ENCODE data around the gene HOXD11.

Gene HOXD11

DNA sequence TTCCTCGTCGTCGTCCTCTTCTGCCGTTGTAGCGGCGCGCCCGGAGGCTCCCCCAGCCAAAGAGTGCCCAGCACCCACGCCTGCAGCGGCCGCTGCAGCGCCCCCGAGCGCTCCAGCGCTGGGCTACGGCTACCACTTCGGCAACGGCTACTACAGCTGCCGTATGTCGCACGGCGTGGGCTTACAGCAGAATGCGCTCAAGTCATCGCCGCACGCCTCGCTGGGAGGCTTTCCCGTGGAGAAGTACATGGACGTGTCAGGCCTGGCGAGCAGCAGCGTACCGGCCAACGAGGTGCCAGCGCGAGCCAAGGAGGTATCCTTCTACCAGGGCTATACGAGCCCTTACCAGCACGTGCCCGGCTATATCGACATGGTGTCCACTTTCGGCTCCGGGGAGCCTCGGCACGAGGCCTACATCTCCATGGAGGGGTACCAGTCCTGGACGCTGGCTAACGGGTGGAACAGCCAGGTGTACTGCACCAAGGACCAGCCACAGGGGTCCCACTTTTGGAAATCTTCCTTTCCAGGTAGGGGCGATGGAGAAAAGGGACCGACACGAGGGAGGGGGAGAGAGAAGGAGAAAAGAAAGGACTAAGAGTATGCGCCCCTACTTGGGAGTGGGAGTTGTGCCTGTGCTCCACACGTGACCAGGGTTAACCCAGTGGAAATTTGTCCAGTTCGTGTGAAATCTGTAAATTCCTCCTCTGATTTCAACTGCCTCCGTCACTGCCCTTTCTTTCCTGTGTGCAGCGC is 13.8 kb upstream of the HOXD11 start:
- no peak for DNase-seq (ENCODE audit: low read depth in 2 of 2)

DNA sequence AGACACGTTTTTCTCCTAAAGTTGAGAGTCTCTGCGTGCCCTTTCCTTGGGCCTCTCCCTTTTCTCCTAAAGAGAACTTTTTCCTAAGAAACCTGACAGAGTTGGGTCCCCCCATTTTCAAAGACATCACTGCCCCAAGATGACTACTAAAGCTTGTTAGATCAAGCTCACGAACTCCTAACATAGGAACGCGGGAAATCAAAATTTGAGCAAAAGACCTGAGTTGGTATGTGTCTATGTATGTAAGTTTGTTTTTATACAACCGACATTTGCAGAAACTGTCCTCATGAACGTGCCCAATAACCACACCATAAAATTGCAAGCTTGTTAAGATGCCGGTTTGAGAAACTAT is 13.2 kb upstream of the HOXD11 start:
- no peak for DNase-seq (ENCODE audit: low read depth in 2 of 2)

DNA sequence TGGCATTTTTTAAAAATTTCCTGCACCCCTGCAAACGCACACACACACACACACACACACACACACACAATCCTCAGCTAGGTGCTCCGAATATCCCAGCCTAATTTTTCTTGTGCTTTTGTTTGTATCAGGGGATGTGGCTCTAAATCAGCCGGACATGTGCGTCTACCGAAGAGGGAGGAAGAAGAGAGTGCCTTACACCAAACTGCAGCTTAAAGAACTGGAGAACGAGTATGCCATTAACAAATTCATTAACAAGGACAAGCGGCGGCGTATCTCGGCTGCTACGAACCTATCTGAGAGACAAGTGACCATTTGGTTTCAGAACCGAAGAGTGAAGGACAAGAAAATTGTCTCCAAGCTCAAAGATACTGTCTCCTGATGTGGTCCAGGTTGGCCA is 12.7 kb upstream of the HOXD11 start:
- DNase-seq (ENCODE audit: low read depth in 2 of 2) = no peak

DNA sequence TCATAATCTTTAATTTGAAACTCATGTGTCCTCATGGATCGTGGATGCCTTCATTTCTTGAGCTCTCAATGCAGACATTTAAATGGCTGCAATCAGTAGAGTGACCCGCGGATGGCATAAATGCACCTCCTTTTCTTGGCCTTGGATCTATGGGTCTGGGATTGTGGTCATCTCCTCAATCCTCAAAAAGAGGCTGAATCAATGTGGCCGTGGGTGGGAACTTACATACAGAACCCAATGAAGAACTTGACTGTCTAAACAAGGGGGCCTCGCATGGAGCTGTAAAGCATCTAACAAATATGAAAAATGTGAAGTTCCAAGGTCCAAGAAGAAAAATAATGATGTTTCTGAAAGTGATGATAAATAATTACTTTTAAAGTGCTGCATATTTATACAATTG is 11.7 kb upstream of the HOXD11 start:
- DNase-seq (ENCODE audit: low read depth in 2 of 2) = no peak

DNA sequence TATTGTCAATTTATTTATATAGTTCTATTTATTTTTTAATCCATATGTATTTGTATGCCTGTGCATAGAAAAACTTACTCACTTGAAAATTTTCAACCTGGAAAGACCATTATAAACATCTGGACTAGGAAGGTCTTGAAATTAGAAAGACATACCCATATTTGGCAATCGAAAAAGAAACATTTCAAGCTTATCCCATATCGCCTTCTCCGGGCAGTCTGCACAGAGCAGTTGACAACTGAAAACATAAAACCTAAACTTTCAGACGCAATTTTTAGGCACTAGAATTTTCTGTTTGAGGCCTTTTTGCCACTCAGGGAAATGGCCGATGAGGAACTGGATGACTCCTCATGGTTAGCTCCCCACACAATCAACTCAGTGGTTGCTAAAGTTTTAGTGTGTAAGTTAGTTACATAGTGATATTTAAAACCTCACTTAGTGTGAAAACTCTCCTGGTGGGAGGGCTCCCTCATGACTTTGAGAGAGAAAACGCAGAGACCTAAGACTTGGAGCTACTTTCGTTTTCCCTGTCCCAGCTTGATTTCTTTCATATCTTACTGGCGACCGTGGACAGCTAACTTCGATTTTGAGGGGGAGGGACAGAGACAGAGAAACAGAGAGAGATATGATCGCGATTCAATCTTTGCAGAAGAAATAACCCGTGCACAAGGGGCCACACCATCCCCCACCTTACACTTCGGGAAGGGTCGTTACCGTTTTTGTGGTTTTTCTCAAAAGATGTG is 10.7 kb upstream of the HOXD11 start:
- DNase-seq (ENCODE audit: low read depth in 2 of 2) = no peak

DNA sequence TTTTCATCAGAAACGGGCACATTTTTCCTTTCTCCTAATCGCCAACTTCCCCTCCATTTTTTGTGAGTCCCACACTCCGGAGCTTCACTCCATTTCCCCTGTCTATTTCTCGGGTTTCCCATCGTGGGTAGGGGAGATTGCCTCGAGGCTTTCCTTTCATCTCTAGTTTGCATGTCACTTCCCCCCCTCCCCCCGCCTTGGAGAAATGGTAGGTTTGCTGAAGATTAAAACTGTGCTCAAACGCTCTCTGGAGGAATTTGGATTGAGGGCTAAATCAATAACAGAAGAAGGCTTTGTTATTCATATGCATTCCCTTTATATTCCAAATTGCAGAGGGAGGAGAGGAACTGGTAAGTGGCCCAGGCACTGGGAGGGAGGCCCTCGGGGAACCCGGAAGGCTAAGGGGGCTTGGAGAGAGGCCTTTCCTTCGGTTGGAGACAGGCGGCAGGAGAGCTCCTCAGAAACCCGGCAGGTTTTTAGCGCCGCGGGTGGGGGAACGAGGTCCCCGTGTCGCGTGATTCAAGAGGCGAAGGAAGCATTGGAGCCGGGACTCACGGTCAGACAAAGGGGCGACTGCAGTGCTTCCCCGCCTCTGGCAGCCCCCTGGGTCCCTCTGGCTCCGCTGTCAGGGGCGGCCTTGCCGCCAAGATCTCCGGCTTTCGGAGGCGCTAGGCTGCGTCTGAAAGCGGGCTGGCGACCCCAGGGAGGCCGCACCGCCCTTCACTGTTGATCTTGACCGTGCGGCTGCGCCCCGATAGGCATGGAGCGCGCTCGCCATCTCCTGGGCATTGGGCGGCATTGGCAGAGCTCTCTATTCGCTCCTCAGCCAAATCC is 9.9 kb upstream of the HOXD11 start:
- DNase-seq (ENCODE audit: low read depth in 2 of 2) = peak; percentile 37 to 40

DNA sequence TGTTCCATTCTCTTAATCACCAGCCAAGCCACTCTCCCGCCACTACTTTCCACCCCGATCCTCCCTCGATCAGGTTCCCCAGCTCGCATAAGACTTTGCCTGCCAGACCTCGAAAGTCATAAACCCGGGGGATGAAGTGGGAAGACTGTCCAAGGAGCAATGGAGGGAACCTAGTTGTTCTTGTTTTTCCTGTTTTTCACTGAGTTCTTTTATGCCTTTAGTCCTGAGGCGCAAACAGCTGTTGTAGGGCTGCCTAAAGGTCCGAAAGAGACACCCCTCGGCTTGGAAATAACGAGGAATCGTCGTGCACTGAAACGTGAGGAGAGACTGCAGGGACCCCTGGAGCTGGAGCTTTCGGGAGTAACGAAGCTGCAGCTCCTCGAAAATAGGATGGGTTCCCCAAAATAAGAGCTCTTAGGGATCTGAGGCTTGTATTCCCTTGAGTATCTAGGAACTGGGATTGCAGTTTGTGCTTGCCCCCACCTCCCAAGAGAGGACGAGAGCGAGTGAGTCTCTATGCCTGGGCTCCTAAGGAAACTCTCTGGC is 9.2 kb upstream of the HOXD11 start:
- DNase-seq (ENCODE audit: low read depth in 2 of 2) = no peak

DNA sequence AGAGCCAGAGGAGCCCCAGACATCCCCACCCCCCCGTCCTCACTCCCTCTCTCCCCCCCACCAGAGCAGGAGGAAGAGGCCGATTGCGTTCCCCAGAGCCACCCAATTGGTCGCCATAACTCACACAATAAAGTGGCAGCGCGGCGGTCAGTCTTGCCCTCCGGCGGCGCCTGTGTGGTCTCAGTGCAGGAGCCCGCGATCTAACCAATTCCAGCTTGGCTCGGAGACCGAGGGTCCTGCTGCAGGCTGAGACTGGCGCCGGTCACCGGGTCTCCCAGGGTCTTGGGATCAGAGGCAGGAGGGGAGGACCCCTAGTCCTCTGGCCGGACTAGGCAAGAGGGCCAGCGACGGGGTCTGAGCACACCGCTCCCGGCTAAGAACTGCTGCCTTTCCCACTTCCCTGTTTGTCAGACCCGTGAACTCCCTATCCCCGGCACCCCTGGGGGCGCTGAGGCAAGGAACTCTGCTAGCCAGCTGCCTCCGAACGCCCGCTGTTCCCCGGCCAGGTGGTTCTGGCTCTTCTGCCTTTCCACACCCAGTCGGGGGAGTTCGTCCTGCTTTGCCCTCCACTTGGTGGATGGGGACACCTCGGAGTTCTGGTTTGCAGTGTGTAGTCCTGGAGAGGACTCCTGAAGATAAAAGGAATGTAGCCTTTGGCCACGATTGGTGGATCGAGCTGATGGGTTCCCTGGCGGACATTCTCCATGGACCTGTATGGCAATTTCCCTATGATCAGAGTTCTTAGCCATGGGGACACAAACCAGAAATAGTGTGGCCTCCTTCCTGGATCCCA is 8.5 kb upstream of the HOXD11 start:
- no peak for DNase-seq (ENCODE audit: low read depth in 2 of 2)

DNA sequence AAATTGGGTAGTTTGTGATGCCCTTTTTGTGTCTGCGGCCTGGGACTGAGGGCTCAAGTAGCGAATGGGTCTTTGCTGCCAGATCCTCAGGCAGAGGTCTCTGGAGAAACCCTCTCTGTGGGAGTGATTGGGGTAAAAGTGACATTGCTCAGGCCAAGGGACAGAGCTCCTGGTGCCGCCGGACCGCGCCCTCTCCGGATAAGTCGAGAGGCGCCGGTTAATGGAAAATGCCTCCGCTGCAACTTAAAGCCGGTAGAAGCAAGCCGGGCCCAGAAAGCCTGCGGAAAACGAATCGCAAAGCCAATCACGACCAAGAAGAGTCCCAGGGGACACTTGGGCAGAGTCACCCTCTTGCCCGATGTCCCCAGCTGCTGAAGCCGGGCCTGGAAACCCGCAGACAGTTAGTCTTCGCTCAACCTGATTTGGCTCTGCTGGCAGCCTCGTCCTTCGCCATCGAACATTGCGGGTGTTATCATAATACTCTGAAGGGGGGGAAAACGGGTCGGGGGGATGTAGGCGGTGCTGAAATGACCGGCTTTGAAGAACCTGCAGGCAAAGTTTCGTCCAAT is 7.8 kb upstream of the HOXD11 start:
- no peak for DNase-seq (ENCODE audit: low read depth in 2 of 2)

DNA sequence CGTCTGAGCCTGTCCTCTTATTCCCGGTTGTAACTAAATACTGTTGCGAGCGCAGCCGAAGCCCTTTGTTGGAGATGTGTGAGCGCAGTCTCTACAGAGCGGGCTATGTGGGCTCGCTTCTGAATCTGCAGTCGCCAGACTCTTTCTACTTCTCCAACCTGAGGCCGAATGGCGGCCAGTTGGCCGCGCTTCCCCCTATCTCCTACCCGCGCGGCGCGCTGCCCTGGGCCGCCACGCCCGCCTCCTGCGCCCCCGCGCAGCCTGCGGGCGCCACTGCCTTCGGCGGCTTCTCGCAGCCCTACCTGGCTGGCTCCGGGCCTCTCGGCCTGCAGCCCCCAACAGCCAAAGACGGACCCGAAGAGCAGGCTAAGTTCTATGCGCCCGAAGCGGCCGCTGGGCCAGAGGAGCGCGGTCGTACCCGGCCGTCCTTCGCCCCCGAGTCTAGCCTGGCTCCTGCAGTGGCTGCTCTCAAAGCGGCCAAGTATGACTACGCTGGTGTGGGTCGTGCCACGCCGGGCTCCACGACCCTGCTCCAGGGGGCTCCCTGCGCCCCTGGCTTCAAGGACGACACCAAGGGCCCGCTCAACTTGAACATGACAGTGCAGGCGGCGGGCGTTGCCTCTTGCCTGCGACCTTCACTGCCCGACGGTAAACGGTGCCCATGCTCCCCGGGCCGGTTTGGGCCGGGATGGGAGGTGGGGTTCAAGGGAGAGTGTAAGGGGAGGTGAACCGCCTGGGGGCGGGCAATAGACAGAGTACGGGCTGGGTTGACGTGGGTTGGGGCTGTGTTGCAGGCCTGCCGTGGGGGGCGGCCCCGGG is 7.1 kb upstream of the HOXD11 start, which contains the start of gene HOXD12:
Gene HOXD12 (plus strand): TSS at position 68 of the 819 bp plus-strand sequence. CDS start 7 bp downstream, at position 75.
- DNase-seq (ENCODE audit: low read depth in 2 of 2) = no peak

DNA sequence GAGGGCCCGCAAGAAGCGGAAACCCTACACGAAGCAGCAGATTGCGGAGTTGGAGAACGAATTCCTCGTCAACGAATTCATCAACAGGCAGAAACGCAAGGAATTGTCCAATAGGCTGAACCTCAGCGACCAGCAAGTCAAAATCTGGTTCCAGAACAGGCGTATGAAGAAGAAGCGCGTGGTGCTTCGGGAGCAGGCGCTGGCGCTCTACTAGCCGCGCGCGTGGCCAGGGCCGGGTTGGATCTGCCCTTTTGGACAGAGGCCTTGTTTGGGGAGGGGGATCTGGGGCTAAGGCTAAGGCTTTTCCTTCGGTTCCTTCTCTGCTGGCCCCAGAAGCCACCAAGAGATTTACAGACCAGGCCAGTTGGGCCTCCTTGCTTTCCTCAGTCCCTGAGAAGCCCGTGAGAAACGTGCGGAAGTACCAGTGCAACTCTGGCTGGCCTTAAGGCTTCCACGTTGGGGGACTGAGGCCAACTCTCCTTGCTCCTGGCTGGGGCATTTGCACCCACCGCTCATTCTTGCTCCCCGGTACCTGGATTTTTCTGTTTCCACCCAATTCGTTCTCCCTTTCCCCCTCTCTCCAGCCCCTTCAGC is 6.4 kb upstream of the HOXD11 start:
- DNase-seq (ENCODE audit: low read depth in 2 of 2) = no peak

DNA sequence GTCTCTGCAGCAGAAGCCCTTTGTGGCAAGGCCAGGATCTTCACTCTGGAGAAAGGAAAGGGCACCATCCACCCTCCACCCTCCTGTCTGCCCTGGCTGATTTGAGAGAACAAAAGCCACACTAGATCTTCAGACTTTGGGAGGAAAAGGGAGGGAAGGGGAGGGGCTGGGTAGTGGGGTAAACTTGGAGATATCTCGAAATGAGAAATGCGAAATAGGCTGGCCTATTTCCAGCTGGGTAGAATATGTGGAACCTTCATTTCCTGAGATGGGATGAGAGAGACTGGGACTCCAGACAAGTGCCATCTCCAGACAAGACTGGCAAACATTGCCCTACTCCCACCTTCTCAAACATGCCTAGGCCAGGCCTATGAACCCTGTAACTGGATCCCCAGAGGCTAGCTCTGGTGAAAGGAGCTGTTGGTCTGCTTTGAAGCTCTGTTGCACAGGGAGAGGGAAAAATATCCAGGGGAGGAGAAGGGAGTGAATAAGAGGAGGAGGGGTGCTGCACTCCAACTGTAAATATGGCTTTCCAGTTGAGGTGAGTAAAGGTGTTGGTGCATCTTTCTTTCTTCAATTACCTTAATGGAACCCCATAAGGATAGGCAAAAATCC is 5.8 kb upstream of the HOXD11 start:
- no peak for DNase-seq (ENCODE audit: low read depth in 2 of 2)

DNA sequence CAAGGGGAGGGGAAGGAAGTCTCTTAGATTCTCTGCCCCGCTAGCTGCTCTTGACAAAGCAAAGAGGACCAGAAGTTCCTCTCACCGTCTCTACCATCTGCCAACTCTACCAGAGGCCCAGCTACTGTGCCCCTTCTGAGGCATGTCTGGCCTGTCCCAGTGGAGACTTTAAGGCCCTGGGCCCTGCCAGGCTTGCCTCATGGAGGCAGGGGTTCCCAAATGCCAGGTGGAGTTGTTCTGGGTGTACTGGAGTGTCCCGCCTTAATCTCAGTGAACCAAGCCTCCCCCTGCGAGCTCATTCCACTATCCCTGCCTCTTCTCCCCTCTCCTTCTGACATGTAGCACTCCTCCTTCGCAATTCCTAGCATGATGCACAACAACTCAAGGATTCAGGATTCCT is 5.2 kb upstream of the HOXD11 start:
- DNase-seq (ENCODE audit: low read depth in 2 of 2) = no peak

DNA sequence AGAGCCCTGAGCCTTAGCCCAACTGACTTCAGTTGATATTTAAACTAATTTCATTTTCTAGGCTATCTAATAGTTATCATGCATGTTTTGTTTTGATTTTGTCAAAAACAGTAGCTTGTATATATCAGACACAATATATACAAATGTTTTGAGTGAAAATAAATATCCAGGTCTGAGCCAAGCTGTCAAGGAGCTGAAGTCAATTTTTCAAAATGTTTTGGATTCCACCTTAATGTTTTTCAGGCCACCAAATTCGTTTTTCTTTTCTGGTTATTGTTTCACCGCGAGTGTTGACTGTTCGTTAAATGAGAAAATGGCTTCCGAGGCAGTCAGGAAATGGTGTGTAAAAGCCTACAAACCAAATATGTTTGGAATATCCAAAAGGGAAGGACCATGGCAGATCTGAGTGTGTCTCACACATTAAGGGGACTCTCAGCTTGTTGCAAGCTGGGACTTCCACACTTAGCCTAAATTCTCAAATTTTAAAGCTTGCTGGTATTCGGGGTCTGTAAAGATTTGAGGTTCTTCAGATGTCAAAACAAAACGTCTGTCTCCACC is 4.7 kb upstream of the HOXD11 start:
- no peak for DNase-seq (ENCODE audit: low read depth in 2 of 2)

DNA sequence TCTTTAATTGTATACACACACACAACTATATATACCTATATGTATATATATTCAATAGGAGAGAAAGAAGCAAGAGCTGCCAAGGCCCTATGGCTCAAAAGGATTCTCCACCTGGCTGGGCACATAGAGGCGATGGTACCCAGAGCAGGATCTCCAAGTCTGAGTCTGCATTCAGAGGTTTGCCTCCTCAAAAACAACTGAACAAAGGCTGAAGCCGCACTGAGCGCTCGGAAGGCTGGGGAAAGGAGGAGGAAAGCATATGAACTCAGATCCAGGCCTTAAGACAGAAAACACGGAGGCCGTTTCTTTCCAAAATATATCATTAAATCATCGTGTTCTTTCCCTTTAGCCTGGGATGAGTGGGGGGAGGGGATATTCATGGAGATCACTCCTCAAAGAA is 3.9 kb upstream of the HOXD11 start:
- DNase-seq (ENCODE audit: low read depth in 2 of 2) = no peak

DNA sequence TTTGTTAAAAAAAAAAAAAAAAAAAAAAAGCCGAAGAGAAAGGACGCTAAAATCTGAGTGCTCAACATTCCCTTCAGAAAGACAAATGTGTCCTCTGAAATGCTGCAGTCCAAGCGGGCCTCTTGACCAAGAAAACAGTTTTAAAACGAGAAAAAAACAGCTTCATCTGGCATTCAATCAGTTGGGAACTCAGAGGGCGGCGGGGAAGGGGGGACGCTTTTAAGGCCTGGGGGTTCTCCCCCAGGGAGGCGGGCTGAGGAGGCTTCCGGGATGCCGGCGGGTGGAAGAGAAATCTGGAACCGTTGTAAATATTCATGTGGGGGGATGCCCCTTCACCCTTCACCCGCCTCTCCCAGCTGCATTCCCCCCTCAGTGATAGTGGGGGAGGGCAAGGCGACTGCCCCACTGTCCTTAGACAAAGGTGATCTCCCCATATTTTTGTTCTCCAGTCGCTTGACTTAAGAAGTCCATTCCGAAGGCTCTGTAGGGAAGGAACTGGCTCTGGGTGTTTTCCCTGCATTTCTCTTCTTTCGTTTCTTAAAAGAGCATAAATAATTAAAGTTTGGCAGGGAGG is 3.3 kb upstream of the HOXD11 start:
- DNase-seq (ENCODE audit: low read depth in 2 of 2) = no peak

DNA sequence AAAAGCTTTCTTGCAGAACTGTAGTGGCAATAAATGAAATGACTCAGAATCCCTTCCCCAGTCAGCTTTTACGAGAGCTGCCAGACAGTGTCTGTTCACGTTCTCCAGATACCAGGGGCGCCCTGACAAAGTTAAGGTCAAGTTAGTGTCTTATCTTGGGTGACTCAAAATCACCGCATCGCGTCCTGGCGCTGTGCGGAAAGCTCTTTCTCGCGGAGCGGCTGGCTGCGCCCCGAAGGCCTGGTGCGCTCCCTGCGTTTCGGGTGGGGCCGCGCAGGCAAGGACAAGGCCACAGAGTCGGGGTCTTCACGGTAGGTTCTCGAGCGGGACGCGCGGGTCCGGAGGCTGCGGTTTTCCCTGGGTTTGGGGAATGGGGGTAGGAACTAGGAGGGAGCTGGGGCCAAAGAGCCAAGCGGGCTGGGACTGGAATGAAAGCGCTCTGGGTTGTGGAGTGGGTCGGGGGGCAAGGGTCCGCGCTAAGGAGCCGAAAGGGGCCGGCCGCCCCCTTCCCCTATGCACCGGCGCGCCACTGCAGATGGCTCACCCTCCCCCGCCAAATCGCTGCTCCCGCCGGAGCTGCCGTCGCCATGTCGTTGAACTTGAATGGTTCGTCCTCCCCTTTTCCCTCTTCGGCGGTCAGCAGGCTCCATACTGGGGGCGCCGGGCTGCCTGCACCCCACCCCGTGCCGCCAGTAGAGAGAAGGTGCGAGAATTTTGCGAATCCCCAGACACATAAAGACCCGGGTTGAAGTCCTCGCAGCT is 2.6 kb upstream of the HOXD11 start:
- no peak for DNase-seq (ENCODE audit: low read depth in 2 of 2)
